Small intestine (tissue), 7 donors: ENCODE data around the gene COMMD10. TPM values are rescaled to one million over a fixed set of nuclear protein-coding genes. Genes with fewer than 3 reads are reported as not detected.

Source experiments
- DNase-seq, 2 donors: peaks; one replicate each; pipeline versions ENCODE4 v3.0.0 to v3.0.0-alpha.2; 2013
- FAIRE-seq: peaks from 2 replicates; lab custom pipeline; 2012; peaks lifted over from hg19 to GRCh38; lab: Jason Lieb, UNC
- H3K27ac ChIP-seq, 3 donors: one replicate each; pipeline ENCODE4 v1.5.1; 2013; ENCODE audit warnings: low read length in 2 of 3, mild to moderate bottlenecking in 2 of 3, control low read depth in 1 of 3, inconsistent platforms in 1 of 3, low read depth in 1 of 3, moderate library complexity in 1 of 3
- H3K27me3 ChIP-seq, 3 donors: one replicate each; pipeline ENCODE4 v1.6.1; 2013; ENCODE audit warnings: low read length in 3 of 3, inconsistent platforms in 1 of 3; ENCODE audit not compliant: control insufficient read depth in 3 of 3, insufficient read depth in 3 of 3
- H3K36me3 ChIP-seq, 3 donors: one replicate each; pipeline ENCODE4 v1.6.1; 2013; ENCODE audit warnings: low read length in 3 of 3, inconsistent platforms in 1 of 3, low read depth in 1 of 3, mild to moderate bottlenecking in 1 of 3, moderate library complexity in 1 of 3; ENCODE audit not compliant: control insufficient read depth in 3 of 3, insufficient read depth in 2 of 3
- H3K4me1 ChIP-seq, 3 donors: one replicate each; pipeline ENCODE4 v1.6.1; 2013; ENCODE audit warnings: low read length in 2 of 3, inconsistent platforms in 1 of 3, low read depth in 1 of 3, mild to moderate bottlenecking in 1 of 3, moderate library complexity in 1 of 3; ENCODE audit not compliant: control insufficient read depth in 3 of 3, insufficient read depth in 2 of 3
- H3K4me3 ChIP-seq, 3 donors: one replicate each; pipeline ENCODE4 v1.5.1; 2013; ENCODE audit warnings: low read length in 3 of 3, control low read depth in 1 of 3, inconsistent platforms in 1 of 3, low read depth in 1 of 3, mild to moderate bottlenecking in 1 of 3, moderate library complexity in 1 of 3
- H3K9me3 ChIP-seq, 2 donors: one replicate each; pipeline ENCODE4 v1.6.1; 2013; ENCODE audit warnings: low read depth in 1 of 2, low read length in 1 of 2; ENCODE audit not compliant: control insufficient read depth in 2 of 2, insufficient read depth in 1 of 2
- WGBS, 3 donors: extraction: QIAGEN DNeasy Blood & Tissue Kit; methylation state at CpG; one replicate each; pipeline ENCODE4 v1.1.7; 2013; 5-methylcytosine and 5-hydroxymethylcytosine counted together
- polyA plus RNA-seq, 4 donors: library from polyadenylated mRNA; stranded (reverse) in 3 of 4; unstranded in 1 of 4; fragments of 200-250 nt in 3 of 4; fragments of 120-200 nt in 1 of 4; gene quantifications; one replicate each; pipeline versions ENCODE4 v1.2.1 to v1.2.3, GENCODE V29; 2013
- donor health status: healthy with polysubstance abuse.
- donor health status: control.
- donor health status: control.
- donor health status: Bipolar disorder and iron deficiency.
- donor health status: healthy.

COMMD10 gene
- polyA plus RNA-seq, 4 donors: 19.7 to 70.3 (median 23.2) TPM

DNA sequence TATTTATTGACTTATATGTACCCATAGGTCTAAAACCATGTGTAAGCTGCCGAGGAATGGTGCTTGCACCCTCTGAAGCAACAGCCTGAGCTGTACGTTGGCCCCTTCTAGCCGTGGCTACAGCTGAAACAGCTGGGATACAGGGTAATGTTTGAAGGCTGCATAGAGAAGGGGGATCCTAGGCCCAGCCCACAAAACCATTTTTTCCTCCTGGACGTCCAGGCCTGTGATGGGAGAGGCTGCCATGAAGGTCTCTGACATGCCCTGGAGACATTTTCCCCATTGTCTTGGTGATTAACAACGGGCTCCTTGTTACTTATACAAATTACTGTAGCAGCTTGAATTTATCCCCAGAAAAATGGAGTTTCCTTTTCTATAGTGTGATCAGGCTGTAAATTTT lies 244.7 kb downstream of the COMMD10 start:
- Histone ChIP-seq H3K9me3 (peaks cover 2 to 49% of the 10 kb centered on the region in 2 donors), H3K27ac (no peak overlapping the region), H3K4me3 (no peak overlapping the region), H3K4me1 (no peaks in the 10 kb centered on the region), H3K27me3 (no peaks in the 10 kb centered on the region), H3K36me3 (peaks cover 0 to 19% (median 0%) of the 10 kb centered on the region in 3 donors)
- no peak for DNase-seq
- FAIRE-seq: no peak
- 87 to 95% (median 89%) methylated on average over 5 of the region's 5 CpGs for WGBS, 3 donors

DNA sequence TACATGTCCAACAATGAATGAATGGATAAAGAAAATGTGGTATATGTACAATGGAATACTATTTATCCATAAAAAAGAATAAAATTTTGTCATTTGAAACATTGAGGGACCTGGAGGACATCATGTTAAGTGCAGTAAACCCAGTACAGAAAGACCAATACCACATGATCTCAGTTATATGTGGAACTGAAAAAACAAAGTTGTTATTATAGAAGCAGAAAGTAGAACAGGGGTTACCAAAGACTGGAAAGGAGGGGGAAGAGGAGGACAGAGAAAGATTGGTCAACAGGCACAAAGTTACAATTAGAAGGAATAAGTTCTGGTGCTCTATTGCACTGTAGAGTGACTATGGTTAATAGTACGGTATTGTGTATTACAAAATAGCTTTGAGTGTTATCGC lies 256.0 kb downstream of the COMMD10 start:
- Histone ChIP-seq H3K9me3 (peaks cover 0 to 3% of the 10 kb centered on the region in 2 donors), H3K4me3 (no peak overlapping the region), H3K36me3 (no peaks in the 10 kb centered on the region), H3K27me3 (no peaks in the 10 kb centered on the region), H3K4me1 (no peaks in the 10 kb centered on the region), H3K27ac (no peak overlapping the region)
- FAIRE-seq (no peak), DNase-seq (no peak)
- 97 to 99% (median 97%) methylated on average over 2 of the region's 2 CpGs for WGBS, 3 donors

Other genes starting within 250 kb of the COMMD10 start
- 10 to 100 TPM; 28.6 to 76.7 (median 30.2) TPM for gene ATG12, start 243.5 kb upstream of the COMMD10 start, polyA plus RNA-seq
- 100 to 1,000 TPM in 3 of 4 donors, 10 to 100 TPM in 1; 62.7 to 149 (median 126) TPM for gene AP3S1, start 243.1 kb upstream of the COMMD10 start, polyA plus RNA-seq
- 1 to 10 TPM in 1 of 4 donors, under 1 TPM in 1, not detected in 2; 0.15 to 1.4 TPM for gene LVRN, start 122.5 kb upstream of the COMMD10 start, polyA plus RNA-seq
- under 1 TPM in 1 of 4 donors, not detected in 3; 0.06 TPM for gene ARL14EPL, start 52.6 kb upstream of the COMMD10 start, polyA plus RNA-seq